ENCODE results near the gene RUBCN.
"Not testable (repeated sequence)": the region's sequence is repeated elsewhere in the genome, so short reads cannot be mapped to it uniquely, and the experiment has no call there.

Gene RUBCN

GRCh38 chr3:197734667-197735318 is 1.9 kb downstream of the RUBCN start:
- DNase-seq (ENCODE audit: low spot score) = no peak

- DNase-seq (ENCODE audit: low spot score) = no peak
These were observed 3.7 kb downstream of the RUBCN start for GRCh38 chr3:197733042-197733441.

GRCh38 chr3:197731483-197731882 is 5.2 kb downstream of the RUBCN start:
- not testable (repeated sequence) for DNase-seq (ENCODE audit: low spot score)

- DNase-seq (ENCODE audit: low spot score) = not testable (repeated sequence)
These were observed 5.9 kb downstream of the RUBCN start for GRCh38 chr3:197730770-197731169.

GRCh38 chr3:197730200-197730599 is 6.5 kb downstream of the RUBCN start:
- DNase-seq (ENCODE audit: low spot score) = no peak

- DNase-seq (ENCODE audit: low spot score) = no peak
These were observed 8.2 kb downstream of the RUBCN start for GRCh38 chr3:197728487-197728886.

- not testable (repeated sequence) for DNase-seq (ENCODE audit: low spot score)
These were observed 8.8 kb downstream of the RUBCN start for GRCh38 chr3:197727878-197728277.

GRCh38 chr3:197722734-197723133 is 14.0 kb downstream of the RUBCN start:
- no peak for DNase-seq (ENCODE audit: low spot score)

GRCh38 chr3:197720694-197721093 is 16.0 kb downstream of the RUBCN start:
- no peak for DNase-seq (ENCODE audit: low spot score)

GRCh38 chr3:197718891-197719290 is 17.8 kb downstream of the RUBCN start:
- no peak for DNase-seq (ENCODE audit: low spot score)

- DNase-seq (ENCODE audit: low spot score) = no peak
These were observed 22.5 kb downstream of the RUBCN start for GRCh38 chr3:197714251-197714650.

GRCh38 chr3:197713477-197713822 is 23.3 kb downstream of the RUBCN start:
- DNase-seq (ENCODE audit: low spot score) = no peak

- peak; percentile 88 for DNase-seq (ENCODE audit: low spot score)
These were observed 24.6 kb downstream of the RUBCN start for GRCh38 chr3:197711973-197712707.

- not testable (repeated sequence) for DNase-seq (ENCODE audit: low spot score)
These were observed 25.7 kb downstream of the RUBCN start for GRCh38 chr3:197710965-197711364.

GRCh38 chr3:197709135-197709534 is 27.6 kb downstream of the RUBCN start:
- no peak for DNase-seq (ENCODE audit: low spot score)

GRCh38 chr3:197706658-197707057 is 30.0 kb downstream of the RUBCN start:
- no peak for DNase-seq (ENCODE audit: low spot score)

GRCh38 chr3:197701841-197702240 is 34.9 kb downstream of the RUBCN start:
- no peak for DNase-seq (ENCODE audit: low spot score)

GRCh38 chr3:197700095-197700494 is 36.6 kb downstream of the RUBCN start:
- no peak for DNase-seq (ENCODE audit: low spot score)

- no peak for DNase-seq (ENCODE audit: low spot score)
These were observed 39.3 kb downstream of the RUBCN start for GRCh38 chr3:197697355-197697754.

- no peak for DNase-seq (ENCODE audit: low spot score)
These were observed 42.5 kb downstream of the RUBCN start for GRCh38 chr3:197694251-197694650.

- no peak for DNase-seq (ENCODE audit: low spot score)
These were observed 44.1 kb downstream of the RUBCN start for GRCh38 chr3:197692641-197693040.

GRCh38 chr3:197690754-197691153 is 46.0 kb downstream of the RUBCN start:
- DNase-seq (ENCODE audit: low spot score) = no peak

- DNase-seq (ENCODE audit: low spot score) = no peak
These were observed 49.1 kb downstream of the RUBCN start for GRCh38 chr3:197687570-197687969.

- no peak for DNase-seq (ENCODE audit: low spot score)
These were observed 49.8 kb downstream of the RUBCN start for GRCh38 chr3:197686899-197687298.

Measured in CD4-positive, alpha-beta T cell treated with Interleukin-15 for 4 hours (primary cell).